ENCODE data around the gene NACC2.

NACC2 gene

DNA sequence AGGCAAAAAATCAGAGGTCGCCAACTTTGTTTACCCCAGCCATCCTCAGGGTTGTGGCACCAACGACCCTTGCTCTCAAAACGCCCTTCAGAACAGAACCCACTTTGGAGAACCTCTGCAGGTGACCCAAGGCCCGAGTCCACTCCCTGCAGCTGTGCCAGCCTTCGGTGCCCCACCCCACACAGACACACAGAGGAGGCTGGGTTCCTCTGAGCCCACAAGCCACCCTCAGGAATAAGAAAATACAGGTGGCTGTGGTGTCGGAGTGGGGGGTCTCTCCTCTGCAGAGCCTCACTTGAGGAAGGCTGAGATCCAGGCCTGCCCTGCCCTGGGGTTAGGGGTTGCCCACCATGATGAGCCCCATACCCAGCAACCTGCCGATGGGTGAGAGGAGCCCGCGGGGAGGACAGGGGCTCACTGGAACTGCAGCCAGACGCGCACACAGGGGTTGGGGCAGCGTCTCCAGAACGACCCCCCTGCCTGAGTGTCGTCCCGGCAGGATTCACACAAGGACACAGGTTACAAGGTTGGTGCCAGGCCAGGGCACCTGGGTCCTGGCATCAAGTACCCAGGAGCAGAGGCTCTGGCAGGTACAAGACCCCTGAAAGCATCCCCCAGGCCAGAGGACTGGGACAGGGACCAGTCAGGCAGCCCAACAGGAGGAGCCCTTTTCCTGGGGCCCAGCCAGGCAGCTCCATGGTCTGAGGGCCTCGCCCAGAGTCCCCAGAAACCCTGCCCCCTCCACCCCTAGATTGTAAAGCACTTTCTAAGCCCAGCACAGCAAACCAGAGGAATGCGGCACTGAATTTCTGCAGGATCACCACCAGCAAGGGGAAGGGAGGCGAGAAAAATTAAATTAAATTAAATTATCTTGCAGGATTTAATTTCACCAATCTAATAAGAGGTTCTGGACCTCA, 40.0 kb downstream of the NACC2 start:
- DNase-seq: no peak

DNA sequence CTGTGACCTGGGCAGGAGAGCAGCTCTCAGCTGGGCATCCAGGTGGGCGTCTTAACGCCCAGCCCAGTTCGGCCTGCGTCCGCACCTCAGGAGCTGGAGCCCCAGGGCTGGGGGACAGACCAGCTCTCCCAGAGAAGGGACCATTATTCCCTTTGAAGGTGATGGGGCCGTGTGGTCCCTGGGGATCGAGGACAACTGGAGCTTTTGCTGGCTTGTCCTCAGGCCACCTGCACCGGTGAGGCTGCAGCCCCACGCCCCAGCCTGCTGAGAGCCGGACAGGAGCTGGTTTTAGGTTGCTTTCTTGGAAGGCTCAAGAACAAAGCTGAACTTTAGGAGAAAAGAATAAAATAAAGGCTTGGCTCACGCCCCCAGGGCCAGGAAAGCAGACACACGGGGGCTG, 40.9 kb downstream of the NACC2 start:
- no peak for DNase-seq

- DNase-seq: no peak
These were observed 41.3 kb downstream of the NACC2 start for GRCh38 chr9:136053757-136054142.

- DNase-seq: no peak
These were observed 41.9 kb downstream of the NACC2 start for GRCh38 chr9:136052991-136053756.

GRCh38 chr9:136052472-136052880, 42.6 kb downstream of the NACC2 start:
- DNase-seq: no peak

DNA sequence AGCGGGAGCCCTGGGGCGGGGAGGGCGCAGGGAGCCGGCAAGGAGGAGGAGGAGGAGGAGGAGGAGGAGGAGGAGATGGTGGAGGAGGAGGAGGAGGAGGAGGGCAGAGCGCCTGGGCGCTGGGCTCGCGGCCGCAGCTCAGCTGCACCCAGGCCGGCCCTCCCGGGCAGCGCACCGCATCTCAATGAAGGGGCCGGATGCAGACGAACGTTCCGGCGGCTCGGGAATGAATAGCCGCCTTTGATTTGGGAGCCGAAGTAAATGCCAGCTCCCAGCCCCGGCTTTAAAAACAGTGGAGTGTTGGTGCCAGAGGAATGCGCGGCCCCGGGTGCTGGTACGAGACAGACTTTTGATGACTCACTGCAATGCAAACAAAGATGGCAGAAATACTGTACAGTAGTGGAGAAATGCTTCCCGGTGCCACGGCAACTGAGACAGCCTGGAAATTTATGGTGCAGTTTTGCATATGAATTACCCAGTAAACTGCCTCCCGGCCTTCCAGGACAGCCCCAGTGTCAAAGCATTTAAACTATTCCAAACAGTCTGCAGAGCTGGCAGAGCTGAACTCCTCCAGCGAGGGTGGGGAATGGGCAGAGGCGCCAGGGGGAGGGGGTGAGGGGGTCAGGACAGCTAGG, 43.1 kb downstream of the NACC2 start:
- DNase-seq: no peak

DNA sequence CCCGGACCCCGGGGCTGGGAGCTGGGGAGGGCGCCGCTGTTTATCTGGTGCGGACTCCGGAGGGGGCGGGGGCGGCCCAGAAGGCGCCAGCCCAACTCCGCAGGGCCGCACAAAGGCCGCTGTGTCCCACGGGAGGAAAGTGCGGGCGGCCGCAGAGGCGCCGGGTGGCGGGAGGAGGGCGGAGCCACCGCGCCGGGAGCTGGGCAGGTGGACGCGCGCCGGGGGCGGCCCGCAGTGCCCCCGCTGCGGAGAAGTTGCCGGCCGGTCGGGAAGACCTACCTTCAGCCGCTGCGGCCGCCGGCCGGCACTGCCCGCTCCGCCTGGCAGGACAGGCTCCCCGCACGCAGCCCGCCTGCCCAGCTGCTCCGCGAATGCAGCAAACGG, 43.6 kb downstream of the NACC2 start:
- no peak for DNase-seq

DNA sequence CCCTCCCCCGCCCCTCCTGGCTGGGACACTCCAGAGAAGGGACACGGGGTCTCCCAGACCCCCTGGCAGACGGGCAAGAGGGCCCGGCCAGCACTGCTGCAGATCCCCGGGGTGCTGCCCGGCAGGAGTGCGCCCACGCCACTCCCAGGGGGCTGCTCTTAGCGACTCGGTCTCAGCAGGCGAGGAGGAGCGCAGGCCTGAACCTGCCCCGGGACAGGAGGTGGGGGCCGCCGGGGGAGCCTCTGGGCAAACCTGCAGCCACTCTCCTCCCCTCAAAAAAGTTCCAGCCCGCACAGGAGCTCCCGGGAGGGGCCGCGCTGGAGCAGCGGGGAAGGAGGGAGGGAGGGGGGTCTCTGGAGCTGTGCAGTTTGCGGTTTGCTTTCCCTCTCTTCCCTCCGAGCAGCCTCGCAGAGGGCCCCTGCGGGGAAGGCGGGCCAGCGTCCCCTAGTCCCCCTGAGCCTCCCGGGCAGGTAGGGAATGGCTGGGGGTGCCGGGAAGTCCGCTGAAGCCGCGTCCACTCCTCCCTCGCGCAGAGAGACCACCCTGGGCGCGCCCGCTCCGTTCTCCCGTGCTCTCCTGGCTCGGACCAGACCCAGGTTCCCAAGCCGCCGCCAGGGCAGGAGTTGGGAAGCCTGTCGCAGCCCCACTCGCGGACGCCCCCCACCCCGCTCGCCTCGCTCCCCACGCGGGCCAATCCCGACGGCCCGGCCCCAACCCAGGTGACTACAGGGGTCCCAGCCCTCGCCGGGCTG, 44.2 kb downstream of the NACC2 start:
- DNase-seq: no peak

DNA sequence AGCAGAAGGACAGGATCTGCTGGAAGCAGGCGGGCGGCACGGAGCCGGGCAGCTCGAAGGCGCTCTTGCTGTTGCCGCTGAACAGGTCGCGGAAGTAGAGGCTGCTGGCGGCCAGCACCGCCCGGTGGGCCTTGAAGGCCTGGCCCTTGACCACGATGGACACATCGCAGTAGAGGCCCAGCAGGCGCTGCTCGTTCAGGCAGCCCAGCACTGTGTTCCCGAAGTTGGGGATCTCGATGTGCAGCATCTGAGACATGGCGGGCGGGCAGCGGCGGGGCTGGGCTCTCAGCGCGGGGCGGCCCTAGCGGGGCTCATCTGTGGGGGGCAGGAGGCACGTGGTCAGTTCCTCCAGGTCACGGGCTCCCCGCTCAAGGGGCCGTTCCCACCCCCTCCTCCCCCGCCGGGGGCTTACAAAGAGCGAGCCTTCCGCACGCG, 44.8 kb downstream of the NACC2 start:
- no peak for DNase-seq

DNA sequence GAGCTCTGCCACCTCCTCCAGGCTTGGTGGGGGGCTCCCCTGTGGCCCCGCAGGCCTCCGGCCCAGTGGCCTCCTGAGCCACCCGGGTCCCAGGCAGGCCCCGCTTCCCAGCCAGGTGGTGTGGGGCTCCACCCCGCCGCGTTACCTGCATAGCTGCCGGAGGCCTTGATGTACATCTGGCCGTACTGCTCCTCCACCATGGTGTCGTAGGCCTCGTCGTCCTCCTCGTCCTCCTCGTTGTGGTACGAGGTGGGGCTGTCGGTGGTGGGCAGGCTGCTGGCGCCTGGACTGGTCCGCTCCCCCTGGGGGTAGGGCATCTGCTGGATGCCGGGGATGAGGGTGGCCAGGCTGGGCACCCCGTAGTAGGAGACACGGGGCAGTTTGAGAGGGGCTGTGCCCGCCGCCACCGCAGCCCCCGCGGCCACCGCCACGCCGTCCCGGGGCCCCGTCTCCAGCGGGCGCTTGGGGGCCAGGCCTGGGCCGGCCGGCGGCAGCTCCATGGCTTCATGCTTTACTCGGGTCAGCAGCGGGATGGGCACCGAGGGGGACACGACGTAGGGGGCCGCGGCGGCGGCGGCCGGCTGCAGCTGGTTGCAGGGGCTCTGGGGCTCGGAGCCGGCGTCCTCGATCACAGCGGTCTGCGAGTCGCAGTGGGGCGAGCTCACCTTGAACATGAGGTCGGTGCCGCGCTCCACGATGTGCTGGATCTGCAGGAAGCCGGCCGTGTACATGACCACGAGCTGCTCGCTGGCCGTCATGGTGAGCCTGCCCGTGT, 45.4 kb downstream of the NACC2 start:
- no peak for DNase-seq

DNA sequence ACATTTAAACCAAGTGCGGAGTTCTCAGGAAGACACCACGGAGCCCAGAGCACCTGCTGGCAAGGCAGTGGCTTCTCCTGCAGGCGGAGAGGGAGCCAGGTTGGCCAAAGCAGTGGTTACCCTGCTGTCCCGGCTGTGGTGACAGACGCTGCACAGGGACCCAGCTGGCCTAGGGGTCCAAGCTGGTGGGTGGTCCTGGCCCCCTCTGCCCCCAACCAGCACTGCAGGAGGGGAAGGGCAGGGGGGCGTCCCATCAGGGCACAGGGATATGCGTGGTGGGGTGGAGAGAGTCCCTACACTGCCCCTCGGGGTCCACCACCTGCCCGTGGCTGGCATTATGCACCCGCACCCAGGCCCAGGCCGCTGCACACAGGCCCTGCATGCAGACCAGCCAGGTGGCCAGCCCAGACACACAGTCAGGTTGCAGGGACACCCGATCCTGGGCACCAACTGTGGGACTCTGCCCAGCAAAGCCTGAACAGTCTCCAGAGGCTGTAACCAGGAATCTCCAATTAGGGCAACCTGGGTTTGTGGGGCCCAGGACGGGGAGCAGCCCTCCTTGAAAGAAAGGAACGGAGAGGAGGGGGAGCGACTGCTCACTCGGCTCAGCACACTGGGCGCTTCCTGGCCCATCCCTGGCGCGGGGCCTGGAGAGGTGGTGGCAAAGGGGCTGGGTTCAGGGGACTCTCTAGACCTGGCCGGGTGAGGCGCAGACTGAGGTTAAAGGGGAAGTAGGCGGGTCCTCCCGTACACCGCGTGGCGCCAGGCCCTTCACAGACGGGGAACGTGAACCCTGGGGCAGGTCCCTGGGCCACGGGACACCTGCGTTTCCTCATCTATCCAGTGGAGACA, 46.3 kb downstream of the NACC2 start:
- DNase-seq: no peak

DNA sequence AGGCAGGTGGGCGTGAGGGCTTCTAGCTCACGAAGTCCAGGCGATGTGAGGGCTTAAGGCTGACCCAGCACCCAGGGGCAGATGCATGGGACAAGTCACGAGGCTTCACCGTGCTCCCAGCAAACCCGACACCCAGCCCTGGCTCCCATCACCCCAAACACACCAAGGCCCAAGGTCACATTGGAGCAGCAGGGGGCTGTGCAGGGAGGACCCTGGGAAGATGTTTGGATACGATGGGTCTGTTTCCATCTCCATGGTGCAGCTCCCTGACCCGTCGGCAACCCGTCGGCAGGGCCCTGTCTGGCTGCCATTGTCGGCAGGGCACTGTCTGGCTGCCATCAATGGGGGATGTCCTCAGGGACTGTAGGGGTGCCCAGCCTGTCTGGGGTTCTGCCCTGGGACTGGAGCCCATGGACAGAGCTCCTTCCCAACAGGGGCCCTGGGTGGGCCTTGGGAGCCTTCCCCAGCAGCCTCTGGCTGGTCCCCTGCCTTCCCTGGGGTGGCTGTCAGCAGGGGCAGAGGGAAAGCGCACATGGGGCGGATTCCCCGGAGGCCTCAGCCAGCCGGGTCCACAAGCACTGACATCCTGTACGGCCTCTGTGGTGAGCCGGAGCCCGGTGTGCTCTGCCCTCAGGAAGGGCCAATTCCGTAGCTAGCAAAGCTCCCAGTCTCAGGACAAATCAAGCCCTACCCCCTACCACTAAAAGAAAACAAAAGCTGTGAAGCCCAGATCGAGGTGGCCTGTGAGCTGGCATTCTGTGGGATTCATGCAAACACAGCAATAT, 47.1 kb downstream of the NACC2 start:
- DNase-seq: no peak

GRCh38 chr9:136047076-136047774, 47.9 kb downstream of the NACC2 start:
- no peak for DNase-seq

GRCh38 chr9:136046554-136046920, 48.6 kb downstream of the NACC2 start:
- no peak for DNase-seq

DNA sequence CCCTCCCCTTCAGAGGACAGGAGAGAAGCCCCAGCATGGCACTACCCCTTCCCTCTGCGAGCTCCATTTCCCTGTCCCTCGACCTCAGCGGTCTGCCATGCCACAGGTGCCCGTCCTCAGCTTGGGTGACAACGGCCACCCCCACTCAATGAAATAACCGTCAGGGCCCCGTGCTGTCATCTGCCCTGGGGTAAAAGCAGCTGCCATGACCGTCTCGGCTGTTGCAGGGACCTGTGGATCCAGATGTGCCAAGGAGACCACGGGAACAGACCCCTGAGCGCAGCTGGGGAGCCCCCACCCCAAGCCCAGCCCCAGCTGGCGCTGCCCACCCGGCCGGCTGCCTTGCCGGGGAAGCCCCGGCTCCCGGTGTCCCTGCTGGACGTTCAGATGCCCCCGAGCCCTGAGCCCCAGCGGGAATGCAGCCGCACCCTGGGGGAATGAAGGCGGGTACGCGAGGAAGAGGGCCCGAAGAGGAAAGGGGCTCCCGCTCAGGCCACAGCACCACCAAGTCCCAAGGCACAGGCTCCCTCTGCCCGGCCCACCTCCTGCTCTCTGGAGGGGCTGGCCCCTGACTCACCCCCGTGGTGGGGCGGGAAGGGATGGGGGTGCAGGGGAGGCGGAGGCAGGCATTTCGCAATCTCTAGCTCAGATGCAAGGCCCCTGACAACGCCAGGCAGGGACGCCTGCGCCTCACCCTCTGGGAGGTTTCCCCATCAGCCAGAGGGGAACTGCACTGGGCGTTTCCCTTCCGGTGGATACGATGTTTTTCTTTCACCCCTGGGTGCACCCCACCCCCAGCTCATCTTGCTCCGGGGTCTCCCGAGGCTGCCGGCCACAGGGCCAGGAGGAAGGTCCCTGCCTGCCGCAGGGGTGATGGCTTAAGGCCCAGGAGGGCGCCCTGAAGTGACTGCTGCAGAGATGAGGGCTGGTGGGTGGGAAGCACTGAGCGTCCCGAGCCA, 49.2 kb downstream of the NACC2 start:
- DNase-seq: no peak

DNA sequence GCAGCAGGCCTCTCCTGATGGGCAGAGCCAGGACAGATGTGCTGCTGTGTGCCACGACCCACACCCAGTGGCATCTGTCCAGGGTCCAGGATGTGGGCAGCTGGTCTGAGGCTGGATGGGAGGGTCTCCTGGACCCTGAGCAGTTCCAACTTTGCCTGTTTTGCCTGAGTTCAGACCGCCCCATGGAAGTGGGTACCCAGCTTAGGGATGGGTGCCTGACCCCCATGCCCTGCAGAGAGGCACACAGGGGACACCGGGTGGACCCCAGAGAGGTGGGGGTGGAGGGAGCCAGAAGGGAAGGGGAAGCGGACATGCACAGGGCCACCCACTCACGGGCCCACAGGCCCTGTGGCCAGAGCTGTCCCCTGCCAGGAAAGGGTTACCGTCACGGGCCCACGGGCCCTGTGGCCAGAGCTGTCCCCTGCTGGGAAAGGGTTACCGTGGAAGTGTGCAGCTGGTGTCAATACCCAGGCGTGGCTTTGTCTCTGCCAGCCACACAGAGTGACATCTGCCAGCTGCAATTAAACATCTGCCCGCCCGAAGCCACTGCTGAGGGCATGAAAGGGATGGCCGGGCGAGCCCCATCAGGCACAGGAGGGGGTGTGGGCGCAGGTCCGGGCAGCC, 50.0 kb downstream of the NACC2 start:
- DNase-seq: no peak

DNA sequence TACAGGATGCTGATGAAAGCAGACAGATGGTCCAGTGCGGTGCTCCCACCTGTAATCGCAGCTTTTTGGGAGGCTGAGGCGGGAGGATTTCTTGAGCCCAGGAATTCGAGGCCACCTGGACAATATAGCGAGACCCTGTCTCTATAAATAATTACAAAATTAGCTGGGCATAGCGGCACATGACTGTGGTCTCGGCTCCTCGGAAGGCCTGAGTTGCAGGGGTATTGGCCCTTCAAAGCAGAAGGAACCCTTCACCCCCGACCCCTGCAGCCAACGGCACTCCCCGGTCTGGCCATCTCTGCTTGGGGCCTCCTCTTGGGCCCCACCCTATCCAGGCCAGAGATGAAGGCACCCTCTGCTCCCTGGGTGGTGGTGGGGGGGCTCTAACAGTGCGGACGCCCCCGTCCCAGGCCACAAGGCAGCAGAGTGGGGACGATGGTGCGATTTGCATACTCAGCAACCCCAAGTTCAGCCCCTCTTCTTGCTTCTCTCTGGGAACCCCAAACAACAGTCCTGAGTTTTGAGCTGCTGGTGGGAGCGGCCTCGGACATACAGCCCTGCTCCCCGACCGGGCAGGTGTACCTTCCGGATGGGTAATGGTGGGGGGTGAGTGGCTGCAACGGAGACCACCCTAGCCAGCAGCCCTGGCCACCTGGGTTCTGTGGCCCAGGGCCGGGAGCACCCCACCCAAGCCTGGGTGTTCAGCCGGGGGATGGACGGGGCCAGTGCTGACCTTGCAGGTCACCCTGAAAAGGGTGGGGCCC, 50.7 kb downstream of the NACC2 start:
- no peak for DNase-seq
